Measurements from ENCODE around the gene PHLPP1. TPM values are rescaled to one million over a fixed set of nuclear protein-coding genes. Genes with fewer than 3 reads are reported as not detected.
A peak's percentile ranks its signal among the peaks of the same experiment; 100 is the strongest.

Gene PHLPP1
- total RNA-seq, 4 donors from 2014 or later = 6.3 to 18.0 (median 10.4) TPM

DNA sequence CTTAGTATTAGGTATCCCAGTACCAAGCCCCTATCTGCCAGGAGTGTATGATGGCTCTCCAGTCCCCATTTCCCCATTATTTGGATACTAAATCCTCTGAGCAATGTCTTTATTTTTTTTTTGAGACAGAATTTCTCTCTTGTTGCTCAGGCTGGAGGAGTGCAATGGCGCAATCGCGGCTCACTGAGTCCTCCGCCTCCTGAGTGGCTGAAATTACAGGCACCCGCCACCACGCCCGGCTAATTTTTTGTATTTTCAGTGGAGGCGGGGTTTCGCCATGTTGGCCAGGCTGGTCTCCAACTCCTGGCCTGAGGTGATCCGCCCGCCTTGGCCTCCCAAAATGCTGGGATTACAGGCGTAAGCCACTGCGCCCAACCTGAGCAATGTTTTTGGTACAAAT, 3.6 kb upstream of the PHLPP1 start:
- TF ChIP-seq, protein P1, sequence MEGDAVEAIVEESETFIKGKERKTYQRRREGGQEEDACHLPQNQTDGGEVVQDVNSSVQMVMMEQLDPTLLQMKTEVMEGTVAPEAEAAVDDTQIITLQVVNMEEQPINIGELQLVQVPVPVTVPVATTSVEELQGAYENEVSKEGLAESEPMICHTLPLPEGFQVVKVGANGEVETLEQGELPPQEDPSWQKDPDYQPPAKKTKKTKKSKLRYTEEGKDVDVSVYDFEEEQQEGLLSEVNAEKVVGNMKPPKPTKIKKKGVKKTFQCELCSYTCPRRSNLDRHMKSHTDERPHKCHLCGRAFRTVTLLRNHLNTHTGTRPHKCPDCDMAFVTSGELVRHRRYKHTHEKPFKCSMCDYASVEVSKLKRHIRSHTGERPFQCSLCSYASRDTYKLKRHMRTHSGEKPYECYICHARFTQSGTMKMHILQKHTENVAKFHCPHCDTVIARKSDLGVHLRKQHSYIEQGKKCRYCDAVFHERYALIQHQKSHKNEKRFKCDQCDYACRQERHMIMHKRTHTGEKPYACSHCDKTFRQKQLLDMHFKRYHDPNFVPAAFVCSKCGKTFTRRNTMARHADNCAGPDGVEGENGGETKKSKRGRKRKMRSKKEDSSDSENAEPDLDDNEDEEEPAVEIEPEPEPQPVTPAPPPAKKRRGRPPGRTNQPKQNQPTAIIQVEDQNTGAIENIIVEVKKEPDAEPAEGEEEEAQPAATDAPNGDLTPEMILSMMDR (IDR thresholded peaks at IDR 0.05) = no peak
- ATAC-seq (ENCODE audit: low FRiP score) (no peak), DNase-seq (ENCODE audit: low spot score) (no peak)

DNA sequence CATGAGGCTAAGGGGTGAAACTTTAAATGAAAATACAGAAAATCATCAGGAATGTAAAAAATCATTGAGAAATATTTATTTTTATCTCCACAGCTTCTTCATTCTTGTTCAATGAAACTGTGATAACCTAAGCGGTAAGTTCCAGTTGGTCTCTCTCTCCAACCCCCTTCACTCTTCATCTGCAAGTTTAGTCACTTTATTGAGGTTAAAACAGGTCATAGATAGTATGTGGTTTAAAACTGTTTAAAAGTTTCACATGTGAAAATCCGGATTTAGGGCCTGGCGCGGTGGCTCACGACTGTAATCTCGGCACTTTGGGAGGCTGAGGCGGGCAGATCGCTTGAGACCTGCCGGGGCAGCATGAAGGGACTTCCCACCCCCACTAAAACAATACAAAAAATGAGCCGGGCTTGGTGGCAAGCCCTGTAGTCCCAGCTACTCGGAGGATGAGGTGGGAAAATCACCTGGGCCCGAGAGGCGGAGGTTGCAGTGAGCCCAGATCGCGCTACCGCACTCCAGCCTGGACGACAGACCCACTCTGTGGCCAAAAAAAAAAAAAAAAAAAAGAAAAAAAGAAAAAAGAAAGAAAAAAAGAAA, 1.6 kb upstream of the PHLPP1 start:
- ATAC-seq (ENCODE audit: low FRiP score) (no peak), DNase-seq (ENCODE audit: low spot score) (no peak)
- TF ChIP-seq, protein P1 (IDR thresholded peaks at IDR 0.05) = no peak

DNA sequence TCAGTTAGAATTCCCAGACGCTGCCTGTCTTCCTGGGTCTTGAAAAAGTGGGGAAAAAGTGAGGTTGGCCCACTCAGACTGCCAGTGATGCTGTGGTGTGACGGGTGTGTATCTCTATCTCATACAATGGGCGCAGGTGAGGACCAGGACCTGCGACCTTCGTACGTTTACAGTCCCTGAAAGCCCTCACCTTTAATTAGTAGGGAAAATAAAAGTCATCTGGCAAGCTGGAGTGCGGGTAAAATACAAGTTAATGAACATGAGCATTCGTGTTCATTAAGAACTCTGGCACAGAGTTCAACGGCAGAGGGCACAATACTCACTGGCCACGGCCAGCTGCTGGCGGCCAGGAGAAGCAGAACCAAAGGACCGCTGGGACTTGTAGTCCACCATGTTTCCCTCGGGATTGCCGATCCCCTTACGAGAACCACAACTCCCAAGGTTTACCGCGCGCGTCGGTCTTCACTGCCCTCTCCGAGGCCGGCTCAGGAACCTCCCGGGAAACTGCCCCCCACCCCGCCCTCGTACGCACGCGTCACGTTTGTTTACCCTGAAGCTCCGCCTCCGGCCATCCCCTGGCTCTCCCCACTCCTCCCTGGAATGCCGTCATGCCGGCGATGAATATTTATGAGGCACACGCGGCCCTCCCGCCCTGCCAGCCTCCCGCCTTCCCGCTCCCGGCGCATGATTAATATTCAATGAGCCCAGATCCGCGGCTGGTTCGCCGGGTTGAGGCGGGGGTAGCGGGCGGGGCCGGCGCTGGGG, 488 bp upstream of the PHLPP1 start:
- TF ChIP-seq, protein P1 (IDR thresholded peaks at IDR 0.05) = peak in 1 of 3 donors; percentile 46
- DNase-seq (ENCODE audit: low spot score) (peak; percentile 86), ATAC-seq (ENCODE audit: low FRiP score) (peak; percentile 95)

DNA sequence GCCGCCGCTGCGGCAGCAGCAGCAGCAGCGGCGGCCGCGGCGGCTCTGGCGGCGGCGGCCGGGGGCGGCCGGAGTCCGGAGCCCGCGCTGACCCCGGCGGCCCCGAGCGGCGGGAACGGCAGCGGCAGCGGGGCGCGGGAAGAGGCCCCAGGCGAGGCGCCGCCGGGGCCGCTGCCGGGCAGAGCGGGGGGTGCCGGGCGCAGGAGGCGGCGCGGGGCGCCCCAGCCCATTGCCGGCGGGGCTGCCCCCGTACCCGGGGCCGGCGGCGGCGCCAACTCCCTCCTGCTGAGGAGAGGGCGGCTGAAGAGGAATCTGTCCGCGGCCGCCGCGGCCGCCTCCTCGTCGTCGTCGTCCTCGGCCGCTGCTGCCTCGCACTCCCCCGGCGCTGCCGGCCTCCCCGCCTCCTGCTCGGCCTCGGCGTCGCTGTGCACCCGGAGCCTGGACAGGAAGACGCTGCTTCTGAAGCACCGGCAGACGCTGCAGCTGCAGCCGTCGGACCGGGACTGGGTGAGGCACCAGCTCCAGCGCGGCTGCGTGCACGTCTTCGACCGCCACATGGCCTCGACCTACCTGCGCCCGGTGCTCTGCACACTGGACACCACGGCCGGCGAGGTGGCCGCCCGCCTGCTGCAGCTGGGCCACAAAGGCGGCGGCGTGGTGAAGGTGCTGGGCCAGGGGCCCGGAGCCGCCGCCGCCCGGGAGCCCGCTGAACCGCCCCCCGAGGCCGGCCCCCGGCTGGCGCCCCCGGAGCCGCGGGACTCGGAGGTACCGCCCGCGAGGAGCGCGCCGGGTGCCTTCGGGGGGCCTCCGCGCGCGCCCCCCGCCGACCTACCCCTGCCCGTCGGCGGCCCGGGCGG, 646 bp downstream of the PHLPP1 start:
- ATAC-seq (ENCODE audit: low FRiP score) (peak; percentile 15), DNase-seq (ENCODE audit: low spot score) (no peak)
- TF ChIP-seq, protein P1 (IDR thresholded peaks at IDR 0.05) = no peak

DNA sequence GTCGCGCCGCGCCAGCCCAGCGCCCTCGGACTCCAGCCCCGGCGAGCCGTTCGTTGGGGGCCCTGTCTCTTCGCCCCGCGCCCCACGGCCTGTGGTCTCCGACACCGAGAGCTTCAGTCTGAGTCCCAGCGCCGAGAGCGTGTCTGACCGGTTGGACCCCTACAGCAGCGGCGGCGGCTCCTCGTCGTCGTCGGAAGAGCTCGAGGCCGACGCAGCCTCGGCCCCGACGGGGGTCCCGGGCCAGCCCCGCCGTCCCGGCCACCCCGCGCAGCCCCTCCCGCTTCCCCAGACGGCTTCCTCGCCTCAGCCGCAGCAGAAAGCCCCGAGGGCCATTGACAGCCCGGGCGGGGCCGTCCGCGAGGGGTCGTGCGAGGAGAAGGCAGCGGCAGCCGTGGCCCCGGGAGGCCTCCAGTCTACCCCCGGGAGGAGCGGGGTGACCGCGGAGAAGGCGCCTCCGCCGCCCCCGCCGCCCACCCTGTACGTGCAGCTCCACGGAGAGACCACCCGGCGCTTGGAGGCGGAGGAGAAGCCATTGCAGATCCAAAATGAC, 1.4 kb downstream of the PHLPP1 start:
- DNase-seq (ENCODE audit: low spot score) (no peak), ATAC-seq (ENCODE audit: low FRiP score) (no peak)
- TF ChIP-seq, protein P1 (IDR thresholded peaks at IDR 0.05) = no peak

DNA sequence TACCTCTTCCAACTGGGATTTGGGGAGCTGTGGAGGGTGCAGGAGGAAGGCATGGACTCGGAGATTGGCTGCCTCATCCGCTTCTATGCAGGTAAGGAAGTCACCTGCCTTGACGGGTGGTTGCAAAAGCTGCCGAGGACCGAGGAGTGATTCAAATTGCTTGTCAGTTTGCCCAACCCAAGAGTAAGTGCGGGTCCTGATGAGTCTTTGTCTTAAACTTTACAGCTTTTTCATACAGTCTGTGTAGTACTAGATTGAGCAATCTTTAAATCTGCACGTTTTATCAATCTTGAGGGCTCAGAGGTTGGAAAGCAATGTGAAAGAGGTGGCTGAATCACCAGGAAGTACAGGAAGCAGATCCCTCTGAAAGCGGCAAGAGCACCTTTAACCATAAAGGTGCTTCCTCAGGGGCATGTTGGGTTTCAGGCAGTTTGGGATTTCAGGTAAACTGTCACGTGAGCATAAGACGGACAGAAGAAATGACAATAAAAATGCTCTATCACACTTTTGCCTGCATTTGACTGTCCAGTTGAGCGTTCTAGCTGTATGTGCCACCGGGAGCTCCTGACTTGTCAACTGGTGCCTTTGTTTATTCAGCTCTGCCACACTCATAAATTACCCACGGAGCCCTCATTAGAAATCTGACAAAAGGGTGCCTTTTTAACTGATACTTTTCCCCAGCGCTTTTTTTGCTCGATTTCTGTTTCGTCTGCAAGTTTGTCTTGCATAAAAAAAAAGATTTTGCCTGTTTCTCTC, 2.0 kb downstream of the PHLPP1 start:
- no peak for ATAC-seq (ENCODE audit: low FRiP score)
- DNase-seq (ENCODE audit: low spot score) = no peak
- TF ChIP-seq, protein P1 (IDR thresholded peaks at IDR 0.05) = no peak
